Non-pigmented ciliary epithelial cell (primary cell): ENCODE data around the gene MCCC2.
A peak's percentile ranks its signal among the peaks of the same experiment; 100 is the strongest.
"Not testable (repeated sequence)": the region's sequence is repeated elsewhere in the genome, so short reads cannot be mapped to it uniquely, and the experiment has no call there.

ENCODE experiments used
- DNase-seq: peaks from one replicate; pipeline ENCODE4 v3.0.0-alpha.2; 2010; ENCODE audit warnings: low read depth

MCCC2 gene

DNA sequence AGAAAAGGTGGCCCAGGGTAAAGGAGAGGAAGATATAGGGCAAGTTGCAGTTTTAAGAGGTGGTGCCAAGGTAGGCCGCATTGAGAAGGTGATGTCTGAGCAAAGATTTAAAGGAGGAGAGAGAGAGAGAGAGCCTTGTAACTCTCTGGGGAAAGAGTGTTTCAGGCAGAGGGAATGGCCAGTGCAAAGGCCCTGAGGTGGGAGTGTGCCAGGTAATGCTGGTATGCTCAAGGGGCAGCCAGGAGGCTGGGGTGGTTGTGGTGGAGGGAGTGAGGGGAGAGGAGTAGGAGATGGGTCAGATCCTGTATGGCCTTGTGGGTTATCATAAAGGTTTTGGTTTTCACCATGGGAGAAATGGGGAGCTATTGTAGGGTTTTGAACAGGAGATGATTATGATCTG lies 9.9 kb downstream of the MCCC2 start:
- DNase-seq = no peak

DNA sequence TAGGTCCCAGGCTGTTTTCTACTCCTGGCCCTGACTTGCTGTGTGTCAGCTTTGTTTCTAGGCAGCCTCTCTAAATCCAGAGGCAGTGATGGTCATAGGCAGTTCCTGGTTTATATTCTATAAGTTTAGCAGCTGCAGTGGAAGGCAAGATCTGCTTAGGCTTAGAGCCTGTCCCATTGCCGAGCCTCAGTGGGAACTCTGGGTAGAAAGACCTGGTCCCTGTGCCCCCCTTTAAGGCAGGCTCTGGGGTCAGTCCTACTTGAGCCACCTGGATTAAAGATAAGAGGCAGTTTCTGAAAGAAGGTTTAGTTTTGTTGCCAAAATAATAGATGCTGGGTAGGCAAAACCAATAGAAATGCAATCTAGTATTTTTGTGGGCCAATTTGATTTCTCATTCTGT lies 13.6 kb downstream of the MCCC2 start:
- DNase-seq = no peak

DNA sequence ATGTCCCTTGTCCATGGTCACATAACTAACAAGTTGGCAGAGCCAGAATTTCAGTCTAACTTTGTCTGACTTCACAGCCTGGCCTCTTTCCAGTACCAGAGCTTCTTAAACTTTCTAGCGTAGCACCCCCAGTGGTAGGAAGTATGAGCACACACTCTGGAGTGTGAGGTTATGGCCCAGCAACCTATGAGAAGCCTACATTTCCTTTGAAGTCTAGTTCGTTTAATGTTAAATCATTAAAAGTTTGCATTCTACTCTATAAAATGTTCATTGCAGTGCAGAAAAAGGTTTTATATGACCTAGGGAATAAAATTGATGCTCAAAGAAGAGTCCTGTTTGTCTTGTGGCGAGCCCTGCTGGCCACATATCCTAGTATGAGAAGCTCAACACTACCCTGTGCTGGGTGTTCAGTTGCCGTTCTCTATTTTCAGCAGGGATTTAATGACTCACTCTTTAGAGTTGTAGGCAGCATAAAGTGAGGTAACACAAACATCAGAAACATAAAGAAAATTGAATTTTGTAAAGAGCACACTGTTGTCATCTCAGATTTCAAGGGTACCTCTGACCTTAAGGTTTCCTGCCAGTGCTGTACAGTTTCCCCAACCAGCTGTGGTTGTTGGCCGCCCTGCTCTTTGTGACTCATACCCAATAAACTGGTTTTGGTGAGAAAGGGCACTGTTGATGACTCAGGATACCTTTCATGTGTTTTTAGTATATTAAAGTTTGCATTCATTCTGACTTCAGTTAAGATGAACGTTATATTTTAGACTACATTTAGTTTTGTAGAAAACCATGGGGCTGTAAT lies 14.3 kb downstream of the MCCC2 start:
- DNase-seq = peak; percentile 91

DNA sequence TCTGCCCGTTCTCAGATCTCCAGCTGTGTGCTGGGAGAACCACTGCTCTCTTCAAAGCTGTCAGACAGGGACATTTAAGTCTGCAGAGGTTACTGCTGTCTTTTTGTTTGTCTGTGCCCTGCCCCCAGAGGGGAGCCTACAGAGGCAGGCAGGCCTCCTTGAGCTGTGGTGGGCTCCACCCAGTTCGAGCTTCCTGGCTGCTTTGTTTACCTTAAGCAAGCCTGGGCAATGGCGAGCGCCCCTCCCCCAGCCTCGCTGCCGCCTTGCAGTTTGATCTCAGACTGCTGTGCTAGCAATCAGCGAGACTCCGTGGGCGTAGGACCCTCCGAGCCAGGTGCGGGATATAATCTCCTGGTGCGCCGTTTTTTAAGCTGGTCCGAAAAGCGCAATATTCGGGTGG lies 22.8 kb downstream of the MCCC2 start:
- not testable (repeated sequence) for DNase-seq

DNA sequence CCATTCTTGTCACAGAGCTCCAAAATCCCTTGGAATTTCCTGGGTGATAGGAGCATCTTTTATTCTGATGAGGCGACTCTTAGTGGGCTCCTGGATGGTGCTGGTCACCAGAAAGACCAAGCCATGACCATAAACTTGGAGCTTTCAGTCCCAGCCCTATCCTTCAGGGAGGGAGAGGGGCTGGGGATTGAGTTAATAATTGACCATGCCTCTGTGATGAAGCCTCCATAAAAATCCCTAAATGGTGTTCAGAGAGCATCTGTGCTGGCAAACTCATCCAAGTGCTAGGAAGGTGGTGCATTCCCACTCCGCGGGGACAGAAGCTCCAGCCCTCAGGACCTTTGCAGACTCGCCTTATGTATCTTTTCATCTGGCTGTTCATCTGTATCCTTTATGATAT lies 28.7 kb downstream of the MCCC2 start:
- DNase-seq = no peak

DNA sequence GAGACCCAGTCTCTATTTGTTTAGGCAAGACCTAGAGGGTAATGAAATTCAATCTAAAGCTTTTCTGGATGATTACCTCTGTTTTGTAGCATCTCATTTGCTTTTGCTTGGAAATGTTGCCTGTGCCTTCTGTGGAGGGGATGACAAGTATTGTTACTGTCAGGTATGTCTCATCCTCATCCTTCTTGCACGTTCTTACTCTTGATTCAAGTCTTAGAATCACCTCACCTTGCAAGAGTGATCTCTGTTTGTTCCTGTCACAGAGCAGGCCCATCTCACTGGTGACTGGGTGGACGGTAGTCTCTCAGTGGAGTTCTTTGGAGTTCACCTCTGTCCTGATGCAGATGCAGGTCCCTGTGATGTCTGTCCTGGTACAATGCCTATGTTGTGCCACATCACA lies 33.5 kb downstream of the MCCC2 start:
- DNase-seq = no peak

DNA sequence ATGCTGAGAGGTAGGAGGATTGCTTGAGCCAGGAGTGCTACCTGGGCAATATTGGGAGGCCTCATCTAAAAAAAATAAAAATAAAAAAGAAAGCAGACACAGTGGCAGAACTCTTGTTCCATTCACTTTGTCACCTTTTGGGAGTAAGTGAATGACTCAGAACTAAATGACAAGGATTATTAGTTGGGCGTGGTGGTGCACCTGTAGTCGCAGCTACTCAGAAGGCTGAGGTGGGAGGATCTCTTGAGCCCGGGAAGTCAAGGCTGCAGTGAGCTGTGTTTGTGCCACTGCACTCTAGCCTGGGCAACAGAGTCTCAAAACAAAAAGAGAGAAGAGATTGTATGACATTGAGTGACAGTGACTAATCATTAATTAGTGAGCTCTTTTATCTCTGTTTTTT lies 34.1 kb downstream of the MCCC2 start:
- no peak for DNase-seq

DNA sequence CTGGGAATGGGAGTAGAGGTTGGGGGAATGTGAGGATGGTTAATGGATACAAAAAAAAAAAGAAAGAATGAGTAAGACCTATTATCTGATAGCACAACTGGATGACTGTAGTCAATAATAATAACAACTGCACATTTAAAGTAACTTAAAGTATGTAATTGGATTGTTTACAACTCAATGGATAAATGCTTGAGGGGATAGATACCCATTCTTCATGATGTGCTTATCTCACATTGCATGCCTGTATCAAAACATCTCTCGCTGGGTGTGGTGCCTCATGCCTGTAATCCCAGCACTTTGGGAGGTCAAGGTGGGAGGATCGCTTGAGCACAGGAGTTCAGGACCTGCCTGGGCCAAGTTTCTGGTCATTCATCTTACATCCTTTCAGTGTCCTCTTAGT lies 34.6 kb downstream of the MCCC2 start:
- DNase-seq = no peak

DNA sequence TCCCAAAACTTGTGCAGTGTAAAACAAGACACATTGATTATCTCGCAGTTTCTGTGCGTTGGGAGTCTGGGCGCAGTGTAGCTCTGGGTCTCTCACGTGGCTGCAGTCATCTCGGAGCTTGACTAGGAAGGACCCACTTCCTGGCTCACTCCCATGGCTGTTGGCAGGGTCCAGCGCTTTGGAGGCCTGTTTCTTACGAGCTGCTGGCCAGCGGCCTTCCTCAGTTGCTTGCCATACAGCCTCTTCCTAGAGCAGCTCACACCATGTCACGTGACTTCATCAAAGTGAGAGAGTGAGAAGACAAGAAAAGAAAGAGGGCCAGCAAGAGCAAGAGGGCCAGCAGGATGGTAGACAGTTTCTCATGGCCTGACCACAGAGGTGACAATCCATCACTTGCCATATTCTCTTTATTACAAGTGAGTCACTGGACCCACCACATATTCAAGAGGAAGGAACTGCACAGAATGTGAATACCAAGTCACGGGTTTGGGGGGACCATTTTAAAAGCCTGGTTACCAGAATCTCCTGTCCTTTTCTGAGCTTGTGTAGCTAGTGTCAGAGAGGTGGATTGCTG lies 36.2 kb downstream of the MCCC2 start:
- DNase-seq = no peak

DNA sequence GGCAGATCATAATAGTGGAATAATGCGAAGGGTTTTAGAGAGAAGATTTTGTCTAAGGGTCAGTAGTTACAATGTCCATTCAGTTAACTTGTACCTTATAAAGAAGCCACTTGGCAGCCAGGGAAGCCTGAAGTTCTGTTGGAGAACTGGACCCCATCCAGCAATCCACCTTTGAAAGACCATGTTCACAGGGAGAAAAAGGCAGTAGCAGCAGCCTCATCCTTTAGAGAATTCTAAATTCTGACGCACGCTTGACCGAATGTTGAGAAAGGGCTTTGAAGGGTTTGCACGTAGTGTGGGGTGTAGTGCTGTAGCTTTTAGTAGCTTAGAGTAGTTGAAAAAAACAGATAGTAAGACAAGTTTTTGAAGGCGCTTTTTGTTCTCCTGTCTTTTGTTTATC lies 42.8 kb downstream of the MCCC2 start:
- DNase-seq = no peak

DNA sequence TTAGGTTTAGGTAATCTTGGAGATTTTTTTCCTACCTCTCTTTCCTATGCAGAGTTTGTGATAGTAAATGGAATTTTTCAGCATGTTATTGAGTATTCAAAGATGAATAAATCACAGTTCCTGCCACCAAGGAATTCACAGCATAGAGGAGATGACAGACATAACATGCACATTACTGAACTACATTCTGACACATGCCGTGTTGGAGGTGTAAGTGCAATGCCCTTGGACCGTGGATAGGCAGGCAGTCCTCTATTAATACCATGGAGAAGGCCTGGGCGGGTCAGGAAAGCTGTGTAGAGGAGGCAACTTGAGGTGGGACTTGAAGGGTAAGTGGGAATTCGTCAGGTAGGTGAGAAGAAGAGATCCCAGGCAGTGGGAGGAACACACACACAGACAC lies 43.9 kb downstream of the MCCC2 start:
- DNase-seq = no peak

DNA sequence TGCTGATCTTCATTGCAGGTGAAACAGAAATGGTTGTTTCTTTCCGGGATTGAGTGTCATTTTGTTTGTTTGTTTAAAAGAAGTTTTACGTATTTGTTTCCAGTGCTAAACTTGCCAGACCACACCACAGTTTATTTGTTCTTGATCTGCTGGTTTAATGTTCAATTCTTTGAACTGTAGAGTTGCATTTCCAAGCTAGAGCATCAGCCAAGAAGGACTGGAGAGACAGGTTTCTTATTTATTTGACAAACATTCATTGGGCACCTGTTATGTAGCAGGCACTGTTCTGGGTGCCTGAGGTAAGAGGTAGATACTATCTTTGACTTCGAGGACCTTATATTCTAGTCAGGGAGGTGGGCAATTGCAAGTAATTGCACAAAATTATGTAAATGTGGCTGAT lies 45.0 kb downstream of the MCCC2 start:
- DNase-seq = no peak

DNA sequence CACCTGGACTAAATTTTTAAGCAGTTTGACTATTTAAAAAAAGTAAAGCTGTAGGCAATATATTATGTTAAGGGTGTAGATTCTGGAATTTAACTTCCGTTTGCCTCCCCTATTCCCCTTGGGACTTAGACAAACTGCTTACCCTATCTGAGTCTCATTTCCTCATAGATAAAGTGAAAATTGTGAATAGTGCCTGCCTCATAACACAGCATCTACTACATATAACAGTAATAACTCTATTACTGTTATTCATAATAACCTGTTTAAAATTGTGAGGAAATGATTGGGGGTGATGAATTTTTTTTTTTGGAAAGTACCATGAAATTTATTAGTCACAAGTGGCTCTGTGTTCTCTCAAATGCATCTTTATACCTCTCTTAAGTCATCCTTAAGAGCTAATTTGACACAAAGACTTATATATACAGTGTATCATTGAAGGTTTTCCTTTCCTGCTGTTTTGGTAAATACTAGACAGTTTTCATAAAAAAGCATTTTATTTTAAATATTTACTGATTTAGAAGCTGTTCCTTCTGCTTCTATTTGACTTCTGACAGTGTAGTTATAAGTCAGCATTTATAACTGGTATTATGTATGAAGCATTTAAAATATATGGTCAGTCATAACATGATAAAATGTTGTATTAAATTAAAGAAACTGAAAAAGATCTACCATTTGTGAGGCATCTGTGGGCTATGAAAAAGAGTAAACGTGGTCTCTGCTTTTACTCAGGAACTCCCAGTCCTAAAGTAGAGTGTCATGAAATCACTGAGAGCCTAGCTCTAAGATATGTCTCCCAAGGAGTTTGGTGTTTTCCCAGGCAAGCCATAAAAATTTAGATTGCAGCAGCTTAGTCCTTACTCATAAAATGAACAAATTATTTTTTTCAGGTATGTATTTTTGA lies 46.4 kb downstream of the MCCC2 start:
- no peak for DNase-seq

DNA sequence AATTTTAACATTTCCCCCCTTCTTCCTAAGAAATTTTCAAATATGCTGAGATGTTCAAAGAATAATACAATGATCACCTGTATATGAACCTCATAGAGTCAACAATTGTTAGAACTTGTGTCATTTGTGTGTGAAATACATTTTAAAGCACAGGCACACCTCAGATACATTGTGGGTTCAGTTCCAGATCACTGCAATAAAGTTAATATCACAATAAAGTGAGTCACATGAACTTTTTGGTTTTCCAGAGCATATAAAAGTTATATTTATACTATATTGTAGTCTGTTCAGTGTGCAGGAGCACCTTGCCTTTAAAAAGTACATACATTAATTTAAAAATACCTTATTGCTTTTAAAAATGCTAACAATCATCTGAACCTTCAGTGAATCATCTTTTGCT lies 50.0 kb downstream of the MCCC2 start:
- no peak for DNase-seq

DNA sequence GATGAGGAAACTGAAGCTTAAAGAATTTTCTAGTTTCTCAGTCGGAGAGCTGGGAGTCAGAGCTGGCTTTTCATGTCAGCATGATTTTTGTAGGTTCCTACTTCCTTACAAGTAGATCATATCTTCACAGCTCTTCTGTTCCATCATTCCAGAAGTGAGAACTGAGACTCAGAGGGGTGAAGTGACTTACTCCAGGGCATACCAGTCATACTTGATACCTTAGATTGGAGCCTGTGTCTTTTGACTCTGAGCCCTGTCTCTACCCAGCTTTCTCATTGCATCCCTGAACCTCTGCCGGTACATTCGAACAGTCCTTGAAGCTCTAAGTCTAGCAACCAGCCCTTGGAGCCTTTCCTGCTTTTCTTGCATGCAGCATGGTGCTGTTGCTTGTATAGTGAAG lies 53.3 kb downstream of the MCCC2 start:
- no peak for DNase-seq

DNA sequence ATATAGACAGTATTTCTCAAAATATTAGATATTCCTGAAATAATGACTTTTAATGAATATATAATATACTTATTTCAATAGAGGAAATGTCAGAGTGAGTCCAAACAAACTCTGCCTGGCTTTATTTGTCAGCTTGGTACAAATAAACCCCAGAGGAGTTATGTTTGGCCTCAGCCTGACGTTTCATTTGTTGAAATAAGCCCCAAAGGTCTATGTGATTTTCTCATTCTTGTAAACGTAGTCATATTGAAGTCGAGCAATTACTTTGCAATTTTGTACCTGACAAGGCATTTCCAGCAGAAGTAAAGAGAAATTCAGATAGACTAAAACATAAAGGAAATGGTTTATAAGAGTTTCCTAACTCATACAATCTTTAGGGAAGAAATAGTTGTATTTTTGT lies 57.9 kb downstream of the MCCC2 start:
- DNase-seq = no peak

DNA sequence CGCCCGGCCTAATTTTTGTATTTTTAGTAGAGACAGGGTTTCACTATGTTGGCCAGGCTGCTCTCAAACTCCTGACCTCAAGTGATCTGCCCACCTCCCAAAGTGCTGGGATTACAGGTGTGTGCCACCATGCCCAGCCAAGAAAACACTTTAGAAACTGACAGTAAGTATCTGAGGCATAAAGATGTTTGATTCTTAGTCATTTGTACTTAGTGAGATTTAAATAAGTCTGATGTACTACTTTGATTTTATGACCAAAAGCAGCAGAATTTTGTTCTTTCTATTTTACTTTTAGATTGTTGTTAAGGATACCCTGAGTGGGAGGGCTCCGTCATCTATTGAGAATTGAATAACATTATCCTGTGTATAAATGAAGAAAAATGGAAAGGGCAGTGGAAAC lies 63.8 kb downstream of the MCCC2 start:
- not testable (repeated sequence) for DNase-seq

DNA sequence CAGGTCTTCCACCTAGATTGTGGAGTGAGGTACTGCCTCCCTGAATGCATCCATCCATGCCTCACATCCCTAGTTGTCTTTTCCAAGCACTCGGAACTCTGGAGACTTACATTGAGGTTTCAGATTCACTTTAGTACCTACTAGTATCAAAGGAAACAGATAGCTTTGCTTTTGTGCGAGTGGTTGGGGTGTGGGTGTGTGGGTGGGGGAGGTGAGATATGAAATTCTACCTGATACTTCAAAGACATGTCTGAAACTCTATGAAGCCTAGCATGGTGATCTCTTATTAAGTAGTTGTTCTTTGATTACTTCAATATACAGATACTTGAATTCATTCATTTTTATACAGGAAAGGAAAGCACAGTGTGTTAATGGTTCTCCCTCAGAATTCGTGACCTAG lies 64.4 kb downstream of the MCCC2 start:
- DNase-seq = no peak

DNA sequence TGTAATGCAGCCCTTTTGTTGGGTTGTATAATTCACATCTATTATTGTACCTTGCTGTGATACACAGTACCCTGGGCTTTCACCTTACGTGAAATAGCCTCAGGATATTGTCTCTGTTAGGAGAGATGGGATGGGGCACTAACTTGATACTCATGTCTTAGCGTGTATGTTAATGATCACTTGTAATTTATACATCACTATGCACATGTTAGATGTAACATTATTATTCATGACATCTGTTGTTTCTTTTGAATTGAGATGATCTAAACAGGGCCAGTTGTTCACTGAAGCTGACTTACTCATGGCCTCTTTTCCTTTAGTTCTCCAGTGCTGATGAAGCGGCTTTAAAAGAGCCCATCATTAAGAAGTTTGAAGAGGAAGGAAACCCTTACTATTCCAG lies 65.2 kb downstream of the MCCC2 start:
- no peak for DNase-seq

DNA sequence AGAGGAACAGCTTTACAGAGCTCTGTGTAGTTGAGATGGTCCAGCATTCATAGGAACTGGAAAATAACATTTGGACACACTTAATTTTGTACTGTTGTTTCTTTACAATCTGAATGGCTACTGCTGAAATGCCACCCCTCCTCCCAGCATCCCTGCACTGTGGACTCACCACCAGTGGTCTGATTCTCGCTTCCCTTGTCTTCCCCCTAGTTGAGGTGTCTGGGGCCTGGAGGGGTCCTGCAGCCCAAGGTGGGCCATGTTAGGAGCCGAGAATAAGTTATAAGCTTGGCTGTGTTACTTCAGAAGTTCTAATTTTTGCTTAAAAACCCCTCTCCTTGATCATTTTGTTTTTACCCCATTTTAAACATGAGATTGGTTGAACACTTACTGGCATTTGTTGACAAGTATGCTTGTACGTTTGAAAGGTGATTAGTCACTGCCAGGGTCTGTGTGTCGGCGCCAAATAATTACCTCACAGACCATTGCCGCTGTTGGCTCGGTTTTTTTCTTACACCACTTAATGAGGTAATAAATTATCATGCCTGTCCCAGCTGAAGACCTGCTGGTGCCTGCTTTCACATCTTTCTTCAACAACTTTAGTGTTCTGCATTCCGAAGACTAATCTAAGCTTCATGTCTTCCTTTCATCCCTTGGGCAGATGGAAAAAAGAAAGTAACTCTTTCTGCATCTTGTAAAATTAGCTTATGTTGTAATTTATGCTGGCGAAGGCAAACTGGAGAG lies 65.8 kb downstream of the MCCC2 start:
- no peak for DNase-seq

DNA sequence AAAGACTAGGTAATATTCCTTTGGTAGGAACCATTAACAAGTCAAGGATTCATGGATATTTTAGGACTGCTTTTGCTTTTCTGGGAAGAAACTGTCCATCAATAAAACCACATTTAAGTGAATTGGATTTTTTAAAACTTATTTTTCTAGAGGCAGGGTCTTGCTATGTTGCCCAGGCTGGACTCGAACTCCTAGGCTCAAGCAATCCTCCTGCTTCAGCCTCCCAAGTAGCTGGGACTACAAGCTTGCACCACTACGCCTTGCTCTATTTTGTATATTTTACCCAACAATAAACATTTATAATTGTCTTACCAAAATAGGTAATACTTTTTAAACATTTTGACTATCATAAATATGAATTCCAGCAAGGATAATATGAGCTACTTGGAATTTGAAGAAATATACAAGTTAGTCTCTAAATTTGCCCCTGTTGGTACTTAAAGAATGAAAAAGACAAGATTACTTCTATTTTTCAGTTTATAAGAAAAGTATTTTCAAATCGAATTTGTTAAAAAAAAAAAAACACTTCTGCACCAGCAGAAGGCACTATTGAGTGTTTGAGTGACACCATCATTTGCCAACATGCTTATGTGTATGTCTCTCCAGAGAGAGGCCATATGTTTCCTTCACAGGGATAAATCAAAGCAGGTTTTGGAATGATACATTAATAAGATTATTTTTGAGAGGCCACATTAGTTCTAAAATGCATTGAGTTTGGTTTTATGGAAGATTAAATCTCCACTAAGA lies 71.9 kb downstream of the MCCC2 start:
- no peak for DNase-seq

DNA sequence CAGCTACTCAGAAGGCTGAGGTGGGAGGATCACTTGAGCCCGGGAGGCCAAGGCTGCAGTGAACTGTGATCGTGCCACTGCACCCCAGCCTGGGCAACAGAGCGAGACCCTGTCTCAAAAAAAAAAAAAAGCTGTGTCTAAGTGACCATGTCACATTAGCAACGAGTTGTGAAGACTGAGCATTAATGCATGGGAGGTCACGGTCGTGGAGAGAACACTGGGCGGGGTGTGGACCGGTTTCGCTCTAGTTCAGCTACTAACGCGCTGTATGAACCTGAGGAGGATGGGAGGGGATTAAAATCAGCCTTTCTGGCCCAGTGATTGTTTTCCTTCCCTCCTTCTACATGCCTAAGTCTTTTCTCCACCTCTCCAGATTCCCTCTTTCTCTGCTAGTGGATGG lies 75.2 kb downstream of the MCCC2 start:
- DNase-seq = no peak
